ENCODE data around the gene SLC25A10. TPM values are rescaled to one million over a fixed set of nuclear protein-coding genes. Genes with fewer than 3 reads are reported as not detected.

Gene SLC25A10
- total RNA-seq, 1 experiment from 2014 or later = 29.2 TPM

GRCh38 chr17:81693509-81694210 lies 18.4 kb upstream of the SLC25A10 start:
- H3K27ac ChIP-seq = no peak overlapping the region
- no peaks in the 10 kb centered on the region for H3K9me3 ChIP-seq (replicated peaks)
- DNase-seq (ENCODE audit: low read depth in 1 of 2, low spot score in 2 of 2) = no peak
- H3K4me1 ChIP-seq (replicated peaks) = no peaks in the 10 kb centered on the region
- peaks cover 100% of the 10 kb centered on the region for H3K36me3 ChIP-seq
- H3K27me3 ChIP-seq (replicated peaks) = no peaks in the 10 kb centered on the region
- H3K4me3 ChIP-seq = no peak overlapping the region

- Histone ChIP-seq H3K4me1 (replicated peaks) (no peaks in the 10 kb centered on the region), H3K27me3 (replicated peaks) (no peaks in the 10 kb centered on the region), H3K27ac (no peak overlapping the region), H3K9me3 (replicated peaks) (no peaks in the 10 kb centered on the region), H3K36me3 (peaks cover 100% of the 10 kb centered on the region), H3K4me3 (no peak overlapping the region)
- DNase-seq (ENCODE audit: low read depth in 1 of 2, low spot score in 2 of 2) = no peak
Measured at GRCh38 chr17:81694810-81695209, 17.3 kb upstream of the SLC25A10 start.

GRCh38 chr17:81695211-81695610 lies 16.9 kb upstream of the SLC25A10 start:
- Histone ChIP-seq H3K36me3 (peaks cover 98% of the 10 kb centered on the region), H3K27ac (no peak overlapping the region), H3K9me3 (replicated peaks) (no peaks in the 10 kb centered on the region), H3K4me3 (no peak overlapping the region), H3K4me1 (replicated peaks) (no peaks in the 10 kb centered on the region), H3K27me3 (replicated peaks) (no peaks in the 10 kb centered on the region)
- DNase-seq (ENCODE audit: low read depth in 1 of 2, low spot score in 2 of 2) = no peak

DNA sequence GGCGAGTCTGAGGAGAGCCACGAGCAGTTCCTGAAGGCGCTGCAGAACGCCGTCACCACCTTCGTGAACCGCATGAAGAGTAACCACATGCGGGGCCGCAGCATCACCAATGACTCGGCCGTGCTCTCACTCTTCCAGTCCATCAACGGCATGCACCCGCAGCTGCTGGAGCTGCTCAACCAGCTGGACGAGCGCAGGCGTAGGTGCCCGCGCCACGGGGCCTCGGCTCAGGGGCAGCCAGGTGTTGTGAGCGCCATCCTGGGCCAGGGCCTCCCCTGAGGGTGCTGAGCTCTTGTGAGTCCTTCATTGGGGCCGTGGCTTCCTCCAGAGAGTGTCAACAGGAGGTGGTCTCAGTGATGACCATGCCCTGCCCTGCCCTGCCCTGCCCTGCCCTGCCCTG lies 16.3 kb upstream of the SLC25A10 start:
- Histone ChIP-seq H3K27me3 (replicated peaks) (no peaks in the 10 kb centered on the region), H3K9me3 (replicated peaks) (no peaks in the 10 kb centered on the region), H3K36me3 (peaks cover 95% of the 10 kb centered on the region), H3K4me1 (replicated peaks) (no peaks in the 10 kb centered on the region), H3K4me3 (no peak overlapping the region), H3K27ac (no peak overlapping the region)
- DNase-seq (ENCODE audit: low read depth in 1 of 2, low spot score in 2 of 2) = no peak

DNA sequence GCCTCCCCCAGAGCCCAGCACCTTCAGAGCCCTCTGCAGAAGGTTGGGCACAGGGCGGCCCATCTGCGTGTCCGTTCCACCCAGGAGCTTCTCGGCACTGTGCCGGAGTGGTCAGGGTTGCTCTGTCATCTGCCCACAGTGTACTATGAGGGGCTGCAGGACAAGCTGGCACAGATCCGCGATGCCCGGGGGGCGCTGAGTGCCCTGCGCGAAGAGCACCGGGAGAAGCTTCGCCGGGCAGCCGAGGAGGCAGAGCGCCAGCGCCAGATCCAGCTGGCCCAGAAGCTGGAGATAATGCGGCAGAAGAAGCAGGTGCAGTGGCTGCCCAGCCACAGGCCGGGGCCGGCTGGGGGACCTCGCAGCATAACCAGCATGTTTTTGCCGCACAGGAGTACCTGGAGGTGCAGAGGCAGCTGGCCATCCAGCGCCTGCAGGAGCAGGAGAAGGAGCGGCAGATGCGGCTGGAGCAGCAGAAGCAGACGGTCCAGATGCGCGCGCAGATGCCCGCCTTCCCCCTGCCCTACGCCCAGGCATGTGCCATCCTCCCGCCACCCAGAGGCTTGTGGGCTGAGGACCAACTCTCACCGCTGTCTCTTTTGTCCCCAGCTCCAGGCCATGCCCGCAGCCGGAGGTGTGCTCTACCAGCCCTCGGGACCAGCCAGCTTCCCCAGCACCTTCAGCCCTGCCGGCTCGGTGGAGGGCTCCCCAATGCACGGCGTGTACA lies 15.7 kb upstream of the SLC25A10 start:
- no peak for DNase-seq (ENCODE audit: low read depth in 1 of 2, low spot score in 2 of 2)
- Histone ChIP-seq H3K36me3 (peaks cover 95% of the 10 kb centered on the region), H3K9me3 (replicated peaks) (no peaks in the 10 kb centered on the region), H3K27me3 (replicated peaks) (no peaks in the 10 kb centered on the region), H3K4me1 (replicated peaks) (peaks cover 5% of the 10 kb centered on the region), H3K4me3 (no peak overlapping the region), H3K27ac (no peak overlapping the region)

DNA sequence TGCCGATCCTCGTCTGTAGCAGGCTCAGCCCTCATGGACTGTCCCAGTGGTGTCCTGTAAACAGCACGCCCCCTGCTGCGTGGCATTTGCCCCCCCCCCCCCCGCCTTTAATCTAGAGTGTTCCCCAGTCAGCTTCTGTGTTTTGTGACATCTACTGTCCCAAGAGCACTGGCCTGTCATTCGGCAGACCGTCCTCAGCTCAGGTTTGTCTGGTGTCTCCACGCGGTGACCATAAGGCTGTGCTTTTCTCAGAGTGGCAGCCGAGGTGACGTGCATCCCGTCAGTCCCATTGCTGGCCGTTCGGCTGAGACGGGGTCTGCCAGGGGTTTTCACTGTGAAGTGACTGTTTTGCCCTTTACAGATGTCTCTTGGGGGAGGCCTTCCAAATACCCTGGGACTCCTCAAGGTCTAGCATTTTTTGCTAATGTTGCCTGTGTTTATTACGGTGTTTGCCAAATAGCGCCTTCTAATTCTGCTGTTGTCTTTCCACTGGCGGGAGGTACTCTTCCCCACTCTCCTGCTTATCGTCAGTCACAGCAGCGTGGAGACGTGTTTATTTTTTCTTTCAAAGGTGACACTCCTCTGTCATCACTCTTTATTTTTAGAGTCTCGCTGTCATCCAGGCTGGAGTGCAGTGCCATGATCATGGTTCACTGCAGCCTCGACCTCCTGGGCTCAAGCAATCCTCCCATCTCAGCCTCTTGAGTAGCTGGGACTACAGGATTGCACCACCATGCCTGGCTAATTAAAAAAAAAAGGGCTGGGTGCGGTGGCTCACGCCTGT lies 14.6 kb upstream of the SLC25A10 start:
- Histone ChIP-seq H3K4me3 (no peak overlapping the region), H3K36me3 (peaks cover 95% of the 10 kb centered on the region), H3K9me3 (replicated peaks) (no peaks in the 10 kb centered on the region), H3K27me3 (replicated peaks) (no peaks in the 10 kb centered on the region), H3K27ac (no peak overlapping the region), H3K4me1 (replicated peaks) (peaks cover 16% of the 10 kb centered on the region)
- no peak for DNase-seq (ENCODE audit: low read depth in 1 of 2, low spot score in 2 of 2)

DNA sequence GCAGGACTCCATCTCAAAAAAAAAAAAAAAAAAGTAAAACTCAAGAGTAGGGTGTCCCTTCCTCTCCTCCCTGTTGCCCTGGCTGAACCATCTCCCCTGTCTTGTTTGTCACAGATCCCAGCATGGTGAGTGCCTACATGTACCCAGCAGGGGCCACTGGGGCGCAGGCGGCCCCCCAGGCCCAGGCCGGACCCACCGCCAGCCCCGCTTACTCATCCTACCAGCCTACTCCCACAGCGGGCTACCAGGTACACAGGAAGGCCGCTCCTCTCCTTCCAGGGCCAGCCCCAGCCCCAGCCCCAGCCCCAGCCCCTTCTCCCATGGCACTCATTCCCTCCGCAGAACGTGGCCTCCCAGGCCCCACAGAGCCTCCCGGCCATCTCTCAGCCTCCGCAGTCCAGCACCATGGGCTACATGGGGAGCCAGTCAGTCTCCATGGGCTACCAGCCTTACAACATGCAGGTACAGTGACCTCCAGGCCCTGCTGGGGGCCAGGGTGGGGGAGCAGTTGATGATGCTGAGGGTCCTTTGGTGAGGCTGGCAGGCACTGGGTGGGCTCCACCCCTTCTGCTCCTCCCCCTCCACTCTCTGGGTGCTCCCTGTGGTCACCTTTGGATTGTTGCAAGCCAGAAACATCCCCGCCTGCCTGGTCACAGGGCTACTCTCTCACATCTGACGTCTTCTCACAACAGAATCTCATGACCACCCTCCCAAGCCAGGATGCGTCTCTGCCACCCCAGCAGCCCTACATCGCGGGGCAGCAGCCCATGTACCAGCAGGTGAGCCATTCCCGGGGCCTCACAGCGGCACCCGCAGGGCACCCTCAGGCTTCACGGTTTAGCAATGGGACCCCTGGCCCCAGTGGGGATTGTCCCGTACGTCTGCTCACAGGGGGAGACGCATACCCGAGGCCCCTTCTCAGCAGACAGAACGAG lies 11.5 kb upstream of the SLC25A10 start:
- Histone ChIP-seq H3K9me3 (replicated peaks) (no peaks in the 10 kb centered on the region), H3K4me3 (no peak overlapping the region), H3K36me3 (peaks cover 92% of the 10 kb centered on the region), H3K27me3 (replicated peaks) (no peaks in the 10 kb centered on the region), H3K27ac (no peak overlapping the region), H3K4me1 (replicated peaks) (peaks cover 24% of the 10 kb centered on the region)
- DNase-seq (ENCODE audit: low read depth in 1 of 2, low spot score in 2 of 2) = no peak

DNA sequence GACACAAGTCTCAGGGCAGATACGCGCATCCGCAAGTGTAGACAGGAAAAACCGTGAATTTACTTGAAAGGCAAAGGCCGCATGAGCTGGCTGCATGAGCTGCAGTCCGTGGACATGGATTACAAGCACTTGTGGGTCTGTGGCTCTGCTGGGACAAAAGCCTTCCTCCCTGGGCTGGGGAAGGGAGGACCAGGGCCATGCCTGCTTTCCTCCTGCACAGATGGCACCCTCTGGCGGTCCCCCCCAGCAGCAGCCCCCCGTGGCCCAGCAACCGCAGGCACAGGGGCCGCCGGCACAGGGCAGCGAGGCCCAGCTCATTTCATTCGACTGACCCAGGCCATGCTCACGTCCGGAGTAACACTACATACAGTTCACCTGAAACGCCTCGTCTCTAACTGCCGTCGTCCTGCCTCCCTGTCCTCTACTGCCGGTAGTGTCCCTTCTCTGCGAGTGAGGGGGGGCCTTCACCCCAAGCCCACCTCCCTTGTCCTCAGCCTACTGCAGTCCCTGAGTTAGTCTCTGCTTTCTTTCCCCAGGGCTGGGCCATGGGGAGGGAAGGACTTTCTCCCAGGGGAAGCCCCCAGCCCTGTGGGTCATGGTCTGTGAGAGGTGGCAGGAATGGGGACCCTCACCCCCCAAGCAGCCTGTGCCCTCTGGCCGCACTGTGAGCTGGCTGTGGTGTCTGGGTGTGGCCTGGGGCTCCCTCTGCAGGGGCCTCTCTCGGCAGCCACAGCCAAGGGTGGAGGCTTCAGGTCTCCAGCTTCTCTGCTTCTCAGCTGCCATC lies 10.6 kb upstream of the SLC25A10 start:
- no peaks in the 10 kb centered on the region for H3K27me3 ChIP-seq (replicated peaks)
- DNase-seq (ENCODE audit: low read depth in 1 of 2, low spot score in 2 of 2) = peak in 1 of 2 experiments; percentile 35
- no peaks in the 10 kb centered on the region for H3K9me3 ChIP-seq (replicated peaks)
- peaks cover 92% of the 10 kb centered on the region for H3K36me3 ChIP-seq
- peak overlapping the region; percentile 86; the same call in 1 of the 2 replicates for H3K4me3 ChIP-seq
- H3K4me1 ChIP-seq (replicated peaks) = peaks cover 24% of the 10 kb centered on the region
- H3K27ac ChIP-seq = no peak overlapping the region

DNA sequence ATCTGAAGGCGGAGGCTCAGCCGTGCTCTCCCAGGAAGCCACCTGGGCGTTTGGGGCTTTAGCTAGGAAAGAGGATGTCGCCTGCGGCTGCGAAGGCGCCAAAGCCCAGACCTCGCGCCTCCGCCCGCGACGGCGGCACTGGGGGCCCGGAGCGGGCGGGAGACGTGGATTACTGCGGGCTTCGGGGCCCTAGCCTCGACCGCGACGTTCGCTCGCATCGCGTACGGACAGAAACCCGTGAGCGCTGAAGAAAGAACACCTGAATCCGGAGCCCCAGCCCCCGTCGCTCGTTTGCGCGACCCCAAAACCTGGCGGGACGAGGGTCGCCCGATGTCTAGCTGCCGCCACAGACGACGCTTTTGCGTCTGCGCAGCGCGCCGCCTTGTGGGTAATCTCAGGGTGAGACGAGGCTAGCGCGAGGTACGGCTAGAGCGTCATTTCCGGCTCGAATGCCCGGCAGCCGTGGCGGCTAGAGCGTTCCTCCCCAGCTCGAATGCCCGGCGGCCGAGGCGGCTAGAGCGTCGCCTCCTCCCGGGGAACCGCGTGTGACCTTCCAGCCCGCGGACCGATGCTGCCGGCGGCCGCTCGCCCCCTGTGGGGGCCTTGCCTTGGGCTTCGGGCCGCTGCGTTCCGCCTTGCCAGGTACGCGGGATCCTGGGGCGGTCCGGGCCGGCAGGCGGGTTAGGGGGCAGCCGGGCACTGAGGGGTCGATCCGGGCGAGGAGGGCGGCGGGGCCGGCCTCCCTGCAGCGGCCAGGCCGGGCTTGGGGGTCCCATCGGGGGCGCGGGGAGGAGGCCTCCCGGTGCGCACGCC lies 8.9 kb upstream of the SLC25A10 start, which contains the start of gene MRPL12:
MRPL12 (plus strand) TSS at position 434 of the 813 bp plus-strand sequence; CDS start at position 569, 135 bp downstream.
- H3K27me3 ChIP-seq (replicated peaks) = no peaks in the 10 kb centered on the region
- DNase-seq (ENCODE audit: low read depth in 1 of 2, low spot score in 2 of 2) = peak; percentile 91 to 96
- H3K9me3 ChIP-seq (replicated peaks) = no peaks in the 10 kb centered on the region
- peak within 1 kb of the TSS; percentile 62 for H3K27ac ChIP-seq
- peaks cover 92% of the 10 kb centered on the region for H3K36me3 ChIP-seq
- peak within 1 kb of the TSS; percentile 86 for H3K4me3 ChIP-seq
- H3K4me1 ChIP-seq (replicated peaks) = peaks cover 24% of the 10 kb centered on the region

DNA sequence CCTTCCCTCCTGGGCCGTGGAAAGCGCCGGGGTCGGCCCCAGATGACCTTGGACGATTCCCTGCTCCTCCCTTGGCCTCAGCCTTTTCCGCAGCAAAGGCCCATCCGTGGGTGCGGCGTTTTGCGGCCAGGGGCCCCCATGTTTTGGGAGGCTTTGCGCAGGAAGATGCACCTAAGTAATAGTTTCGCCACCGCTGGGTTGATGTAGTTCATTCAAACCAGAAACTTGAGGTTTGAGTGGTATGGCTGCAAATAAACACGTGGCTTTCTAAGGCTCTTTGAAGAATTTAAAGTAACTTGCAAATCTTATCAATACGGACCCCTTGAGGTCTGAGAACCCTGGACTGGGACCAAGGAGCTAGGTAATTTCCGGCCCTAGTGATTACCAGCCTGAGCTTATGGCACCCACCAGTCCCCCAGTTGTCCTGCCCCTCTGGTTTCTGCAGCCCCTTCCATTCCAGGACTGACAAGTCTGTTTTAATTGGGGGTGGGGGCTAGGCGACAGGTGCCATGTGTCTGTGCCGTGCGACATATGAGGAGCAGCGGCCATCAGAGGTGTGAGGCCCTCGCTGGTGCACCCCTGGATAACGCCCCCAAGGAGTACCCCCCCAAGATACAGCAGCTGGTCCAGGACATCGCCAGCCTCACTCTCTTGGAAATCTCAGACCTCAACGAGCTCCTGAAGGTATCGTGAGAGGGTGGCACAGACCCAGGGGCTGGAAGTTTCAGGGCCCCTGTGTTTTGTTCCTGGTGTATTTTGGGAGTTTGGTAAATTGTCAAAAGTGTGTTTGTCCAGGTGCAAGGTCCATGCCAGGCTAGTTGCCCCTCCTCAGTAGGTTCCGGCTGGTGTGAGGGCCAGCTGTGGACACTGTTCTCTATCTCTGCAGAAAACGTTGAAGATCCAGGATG lies 8.1 kb upstream of the SLC25A10 start:
- Histone ChIP-seq H3K27me3 (replicated peaks) (no peaks in the 10 kb centered on the region), H3K4me1 (replicated peaks) (peaks cover 24% of the 10 kb centered on the region), H3K4me3 (peak overlapping the region; percentile 86), H3K27ac (peak overlapping the region; percentile 62), H3K36me3 (peaks cover 92% of the 10 kb centered on the region), H3K9me3 (replicated peaks) (no peaks in the 10 kb centered on the region)
- DNase-seq (ENCODE audit: low read depth in 1 of 2, low spot score in 2 of 2) = no peak

- Histone ChIP-seq H3K27ac (no peak overlapping the region), H3K27me3 (replicated peaks) (no peaks in the 10 kb centered on the region), H3K4me3 (no peak overlapping the region), H3K9me3 (replicated peaks) (no peaks in the 10 kb centered on the region), H3K36me3 (peaks cover 82% of the 10 kb centered on the region), H3K4me1 (replicated peaks) (peaks cover 24% of the 10 kb centered on the region)
- DNase-seq (ENCODE audit: low read depth in 1 of 2, low spot score in 2 of 2) = no peak
Measured at GRCh38 chr17:81705518-81706231, 6.4 kb upstream of the SLC25A10 start.

Measured in SJSA1 (cell line).